Suprapubic skin (tissue), 4 donors: ENCODE measurements around the gene FOXN3. TPM values are rescaled to one million over a fixed set of nuclear protein-coding genes. Genes with fewer than 3 reads are reported as not detected.

Experiments
- DNase-seq, 2 donors: peaks; one replicate each; pipeline ENCODE4 v3.0.0-alpha.2; 2019; ENCODE audit warnings: low spot score in 2 of 2
- H3K27ac ChIP-seq: fragments of 200-600 bp; sonication (generic); one replicate; pipeline ENCODE4 v1.5.1; 2019
- H3K27me3 ChIP-seq: fragments of 200-600 bp; sonication (generic); one replicate; pipeline ENCODE4 v1.5.1; 2019
- H3K36me3 ChIP-seq: fragments of 200-600 bp; sonication (generic); one replicate; pipeline ENCODE4 v1.5.1; 2019
- H3K4me1 ChIP-seq: fragments of 200-600 bp; sonication (generic); one replicate; pipeline ENCODE4 v1.5.1; 2019
- H3K4me3 ChIP-seq: fragments of 200-600 bp; sonication (generic); one replicate; pipeline ENCODE4 v1.5.1; 2019; ENCODE audit warnings: mild to moderate bottlenecking
- H3K9me3 ChIP-seq: fragments of 200-600 bp; sonication (generic); one replicate; pipeline ENCODE4 v1.5.1; 2019
- CTCF ChIP-seq, 2 donors: fragments of 200-600 bp in 1 of 2; fragments of 450-650 bp in 1 of 2; sonication (generic) in 1 of 2; IDR thresholded peaks; one replicate each; pipeline ENCODE4 v1.5.1; 2016 to 2019; ENCODE audit warnings: antibody characterized with exemption in 2 of 2, mild to moderate bottlenecking in 1 of 2, moderate library complexity in 1 of 2
- EP300 ChIP-seq: sonication (generic); formaldehyde crosslinking; IDR thresholded peaks from one replicate; pipeline ENCODE4 v1.6.1; 2017; ENCODE audit warnings: antibody characterized with exemption
- POLR2A ChIP-seq, 2 donors: fragments of 450-650 bp; IDR thresholded peaks; one replicate each; pipeline ENCODE4 v1.6.1; 2017; ENCODE audit warnings: antibody characterized with exemption in 2 of 2, mild to moderate bottlenecking in 2 of 2, moderate library complexity in 2 of 2
- POLR2AphosphoS5 ChIP-seq, 3 donors: sonication (generic); formaldehyde crosslinking; IDR thresholded peaks; one replicate each; pipeline ENCODE4 v1.6.1; 2017; ENCODE audit warnings: antibody characterized with exemption in 3 of 3
- WGBS: methylation state at CpG from one replicate; pipeline ENCODE4 v1.1.5; 2018; 5-methylcytosine and 5-hydroxymethylcytosine counted together
- total RNA-seq, 4 donors: library from RNA; depleted of rRNA; stranded (reverse); fragments of >200 nt; gene quantifications; one replicate each; pipeline ENCODE4 v1.1.0, GENCODE V29; 2016

Gene FOXN3
- total RNA-seq, 4 donors from 2014 or later: 117 to 272 (median 172) TPM

DNA sequence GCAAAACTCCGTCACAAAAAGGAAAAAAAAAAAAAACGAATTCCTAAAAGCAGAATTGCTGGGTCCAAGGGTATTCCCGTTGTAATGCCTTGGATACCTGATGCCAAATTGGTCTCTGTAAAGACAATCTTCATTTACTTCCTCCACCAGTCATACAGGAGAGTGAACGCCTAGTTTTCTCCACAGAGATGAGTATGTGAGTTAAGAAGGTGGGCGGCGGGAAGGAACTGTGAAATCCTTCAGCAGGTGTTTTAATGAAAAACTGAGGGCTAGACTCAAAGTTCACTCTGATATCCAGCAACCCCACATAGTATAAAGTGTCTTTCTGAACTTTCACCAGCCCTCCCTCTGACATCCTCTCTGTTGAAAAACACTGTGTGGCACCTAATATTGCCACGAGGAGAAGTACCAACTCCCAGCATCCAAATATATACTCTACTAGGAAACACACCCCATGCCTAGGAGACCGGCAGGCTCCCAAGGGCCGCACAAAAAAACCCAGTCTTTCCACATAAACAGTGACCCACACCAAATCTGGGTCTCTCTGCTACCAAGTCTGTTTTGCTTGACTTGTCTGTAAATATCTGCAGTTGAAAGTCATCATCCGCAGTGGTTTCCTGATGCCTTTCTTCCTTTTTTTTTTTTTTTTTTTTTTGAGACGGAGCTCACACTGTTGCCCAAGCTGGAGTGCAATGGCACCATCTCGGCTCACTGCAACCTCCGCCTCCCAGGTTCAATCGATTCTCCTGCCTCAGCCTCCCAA, 30.3 kb upstream of the FOXN3 start:
- Histone ChIP-seq H3K9me3 (no peaks in the 10 kb centered on the region), H3K4me3 (no peak overlapping the region), H3K36me3 (no peaks in the 10 kb centered on the region), H3K4me1 (peaks cover 9% of the 10 kb centered on the region), H3K27ac (no peak overlapping the region), H3K27me3 (no peaks in the 10 kb centered on the region)
- TF ChIP-seq POLR2A (IDR thresholded peaks at IDR 0.05) (no peak), POLR2AphosphoS5 (IDR thresholded peaks at IDR 0.05) (no peak), CTCF (IDR thresholded peaks at IDR 0.05) (no peak), EP300 (no peak)
- no peak for DNase-seq
- 86% methylated on average over 14 of the region's 14 CpGs for WGBS

DNA sequence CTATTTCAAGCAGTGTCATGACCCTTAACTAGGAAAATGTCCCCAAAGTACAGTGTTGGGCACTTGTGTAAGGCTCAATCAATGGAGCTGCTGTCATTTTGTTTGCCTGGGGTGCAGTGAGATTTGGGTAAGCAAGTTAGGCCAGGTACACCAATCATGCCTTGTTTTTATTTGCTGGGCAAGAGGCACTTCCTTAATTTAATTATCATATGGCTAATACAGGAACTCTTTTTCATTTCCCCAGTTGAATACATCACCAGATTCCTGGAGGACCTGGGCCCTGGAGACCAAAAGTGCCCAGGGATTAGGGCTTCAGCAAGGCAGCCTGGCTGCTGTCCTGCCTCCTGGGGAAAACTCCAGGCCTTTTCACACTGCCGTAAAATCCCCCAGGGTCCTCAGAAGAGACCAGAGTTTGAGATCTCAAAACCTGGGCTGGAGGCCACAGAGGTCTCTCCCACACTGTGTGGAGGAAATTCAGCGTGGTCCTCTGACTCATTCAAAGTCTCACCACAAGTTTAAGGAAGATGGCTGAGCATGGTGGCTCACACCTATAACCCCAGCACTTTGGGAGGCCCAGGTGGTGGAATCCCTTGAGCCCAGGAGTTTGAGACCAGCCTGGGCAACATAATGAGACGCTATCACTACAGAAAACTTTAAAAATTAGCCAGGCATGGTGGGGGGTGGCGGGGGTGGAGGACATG, 28.4 kb upstream of the FOXN3 start:
- Histone ChIP-seq H3K27me3 (no peaks in the 10 kb centered on the region), H3K4me1 (peaks cover 10% of the 10 kb centered on the region), H3K36me3 (no peaks in the 10 kb centered on the region), H3K27ac (no peak overlapping the region), H3K9me3 (no peaks in the 10 kb centered on the region), H3K4me3 (no peak overlapping the region)
- TF ChIP-seq POLR2AphosphoS5 (IDR thresholded peaks at IDR 0.05): no peak
- no peak for TF ChIP-seq CTCF (IDR thresholded peaks at IDR 0.05)
- TF ChIP-seq EP300: no peak
- TF ChIP-seq POLR2A (IDR thresholded peaks at IDR 0.05): no peak
- 76% methylated on average over 3 of the region's 4 CpGs for WGBS
- DNase-seq: no peak

DNA sequence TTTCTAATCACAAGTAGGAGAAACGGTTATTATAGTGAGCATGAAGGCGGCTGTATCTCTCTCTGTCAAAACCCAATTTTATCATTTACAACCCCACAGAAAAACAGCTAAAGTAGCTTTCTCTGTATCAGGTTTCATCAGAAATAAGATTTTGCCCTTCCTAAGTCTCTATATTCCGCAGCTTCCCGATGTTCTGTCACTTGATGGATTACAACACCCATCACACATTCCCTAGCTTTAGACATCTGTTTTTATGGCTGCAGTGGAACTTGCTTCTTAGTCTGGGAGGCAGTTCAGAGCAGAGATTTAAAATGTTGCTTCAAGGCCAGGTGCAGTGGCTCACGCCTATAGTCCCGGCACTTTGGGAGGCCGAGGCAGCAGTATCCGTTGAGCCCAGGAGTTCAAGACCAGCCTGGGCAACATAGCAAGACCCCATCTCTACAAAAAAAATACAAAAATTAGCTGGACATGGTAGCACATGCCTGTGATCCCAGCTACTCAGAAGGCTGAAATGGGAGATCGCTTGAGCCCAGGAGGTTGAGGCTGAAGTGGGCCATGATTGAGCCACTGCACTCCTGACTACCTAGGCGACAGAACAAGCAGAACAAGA, 27.6 kb upstream of the FOXN3 start:
- Histone ChIP-seq H3K27ac (no peak overlapping the region), H3K4me3 (no peak overlapping the region), H3K9me3 (no peaks in the 10 kb centered on the region), H3K4me1 (peaks cover 10% of the 10 kb centered on the region), H3K36me3 (no peaks in the 10 kb centered on the region), H3K27me3 (no peaks in the 10 kb centered on the region)
- 79% methylated on average over 10 of the region's 10 CpGs for WGBS
- TF ChIP-seq POLR2A (IDR thresholded peaks at IDR 0.05) (no peak), CTCF (IDR thresholded peaks at IDR 0.05) (no peak), POLR2AphosphoS5 (IDR thresholded peaks at IDR 0.05) (no peak), EP300 (no peak)
- no peak for DNase-seq

GRCh38 chr14:89444044-89444443, 27.0 kb upstream of the FOXN3 start:
- Histone ChIP-seq H3K4me3 (no peak overlapping the region), H3K4me1 (peaks cover 10% of the 10 kb centered on the region), H3K36me3 (no peaks in the 10 kb centered on the region), H3K27me3 (no peaks in the 10 kb centered on the region), H3K27ac (no peak overlapping the region), H3K9me3 (no peaks in the 10 kb centered on the region)
- WGBS: 79% methylated on average over 3 of the region's 3 CpGs
- TF ChIP-seq EP300: no peak
- TF ChIP-seq POLR2AphosphoS5 (IDR thresholded peaks at IDR 0.05): no peak
- TF ChIP-seq POLR2A (IDR thresholded peaks at IDR 0.05): no peak
- TF ChIP-seq CTCF (IDR thresholded peaks at IDR 0.05): no peak
- DNase-seq: no peak

DNA sequence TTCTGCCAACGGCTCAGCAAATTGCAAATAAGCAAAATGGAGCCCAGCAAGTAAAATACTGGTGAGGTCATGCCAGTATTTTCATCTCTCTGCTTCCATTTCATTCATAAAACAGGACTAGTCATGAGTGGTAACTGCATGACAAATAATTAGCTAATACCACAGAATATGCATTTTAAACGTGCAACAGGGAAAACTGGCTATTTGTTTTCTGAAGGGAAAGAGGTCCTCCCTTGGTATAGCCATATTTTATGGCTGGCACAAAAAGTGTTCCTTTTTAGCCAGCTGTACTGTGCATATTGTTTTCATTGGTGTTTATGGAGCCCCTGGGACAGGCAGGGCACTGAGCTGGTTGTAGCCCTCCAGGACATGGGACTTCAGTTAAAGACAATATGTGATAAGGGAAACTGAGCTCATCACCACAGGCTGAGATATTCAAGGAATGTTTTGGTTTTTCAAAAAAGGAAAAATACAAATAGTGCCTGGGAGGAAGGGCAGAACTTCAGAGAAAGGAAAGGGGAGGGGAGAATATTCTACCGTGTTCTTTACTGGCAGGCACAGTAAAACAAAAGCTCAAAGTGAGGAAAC, 26.1 kb upstream of the FOXN3 start:
- TF ChIP-seq CTCF (IDR thresholded peaks at IDR 0.05): no peak
- TF ChIP-seq POLR2A (IDR thresholded peaks at IDR 0.05): no peak
- no peak for TF ChIP-seq POLR2AphosphoS5 (IDR thresholded peaks at IDR 0.05)
- no peak for TF ChIP-seq EP300
- no peak for DNase-seq
- no peaks in the 10 kb centered on the region for H3K9me3 ChIP-seq

More for the DNA sequence above, 26.1 kb upstream of the FOXN3 start:
- H3K27ac ChIP-seq: no peak overlapping the region
- 28% methylated on average over 3 of the region's 3 CpGs for WGBS
- H3K4me1 ChIP-seq: peaks cover 10% of the 10 kb centered on the region
- H3K4me3 ChIP-seq: no peak overlapping the region
- H3K36me3 ChIP-seq: no peaks in the 10 kb centered on the region
- H3K27me3 ChIP-seq: no peaks in the 10 kb centered on the region
